HCT116 (cell line): Measurements from ENCODE around the gene RGS10.

ENCODE experiments used
- CBX3 ChIP-seq: IDR thresholded peaks from 2 replicates; pipeline ENCODE4 v1.6.1; 2012; ENCODE audit warnings: low read depth
- EZH2 ChIP-seq: fragments of 200-600 bp; sonication (generic); IDR thresholded peaks from 2 replicates; pipeline ENCODE4 v1.6.1; 2017; ENCODE audit warnings: antibody characterized with exemption, mixed run types
- FOSL1 ChIP-seq: IDR thresholded peaks from 2 replicates; pipeline ENCODE4 v1.6.1; 2012; ENCODE audit warnings: low read depth
- JUND ChIP-seq: IDR thresholded peaks from 2 replicates; pipeline ENCODE4 v1.6.1; 2012
- POLR2A ChIP-seq: IDR thresholded peaks from 2 replicates; pipeline ENCODE4 v1.7.0; 2011; ENCODE audit warnings: borderline replicate concordance; ENCODE audit not compliant: insufficient read depth, insufficient read length; ENCODE audit errors: extremely low read depth
- POLR2AphosphoS5 ChIP-seq: IDR thresholded peaks from 2 replicates; pipeline ENCODE4 v1.6.1; 2011; ENCODE audit warnings: mild to moderate bottlenecking, low read depth, low read length, moderate library complexity
- RAD21 ChIP-seq: IDR thresholded peaks from 2 replicates; pipeline ENCODE4 v1.6.1; 2012; ENCODE audit warnings: low read depth, mild to moderate bottlenecking
- SIN3A ChIP-seq: IDR thresholded peaks from 2 replicates; pipeline ENCODE4 v1.6.1; 2012; ENCODE audit warnings: low read depth
- SP1 ChIP-seq: IDR thresholded peaks from 2 replicates; pipeline ENCODE4 v1.6.1; 2012; ENCODE audit warnings: low read depth
- TF ChIP-seq, protein P1 (sequence below), 3 experiments: fragments of 200-600 bp in 1 of 3; sonication (generic) in 1 of 3; IDR thresholded peaks in 2 of 3; conservative IDR thresholded peaks in 1 of 3; 2 replicates each; pipeline ENCODE4 v1.5.1; 2012 to 2017; ENCODE audit warnings: low read depth in 2 of 3, low read length in 2 of 3, antibody characterized with exemption in 1 of 3, borderline replicate concordance in 1 of 3, control low read depth in 1 of 3, mild to moderate bottlenecking in 1 of 3, mixed read lengths in 1 of 3, mixed run types in 1 of 3, moderate library complexity in 1 of 3; ENCODE audit not compliant: insufficient read depth in 1 of 3
- TF ChIP-seq, protein P2 (sequence below): IDR thresholded peaks from 2 replicates; pipeline ENCODE4 v1.6.1; 2012

DNA sequence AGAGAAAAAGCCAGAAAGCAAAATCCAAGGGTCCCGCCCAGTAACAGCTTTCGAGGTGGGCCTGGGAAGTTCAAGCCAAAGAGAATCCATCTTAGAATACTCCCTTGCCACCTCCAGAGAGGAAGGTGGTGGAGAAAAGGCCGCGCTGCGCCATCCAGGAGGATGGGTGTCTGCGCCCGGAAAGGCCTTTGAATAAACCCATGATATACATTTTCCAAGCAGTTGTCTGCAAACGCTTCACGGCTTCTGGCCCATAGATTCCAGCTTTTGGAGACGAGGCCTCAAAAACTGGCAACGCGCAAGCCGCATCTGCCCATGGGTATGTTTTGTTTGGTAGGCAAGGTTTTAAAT lies 17.8 kb downstream of the RGS10 start:
- no peak for TF ChIP-seq RAD21
- no peak for TF ChIP-seq POLR2AphosphoS5
- TF ChIP-seq, protein P1, sequence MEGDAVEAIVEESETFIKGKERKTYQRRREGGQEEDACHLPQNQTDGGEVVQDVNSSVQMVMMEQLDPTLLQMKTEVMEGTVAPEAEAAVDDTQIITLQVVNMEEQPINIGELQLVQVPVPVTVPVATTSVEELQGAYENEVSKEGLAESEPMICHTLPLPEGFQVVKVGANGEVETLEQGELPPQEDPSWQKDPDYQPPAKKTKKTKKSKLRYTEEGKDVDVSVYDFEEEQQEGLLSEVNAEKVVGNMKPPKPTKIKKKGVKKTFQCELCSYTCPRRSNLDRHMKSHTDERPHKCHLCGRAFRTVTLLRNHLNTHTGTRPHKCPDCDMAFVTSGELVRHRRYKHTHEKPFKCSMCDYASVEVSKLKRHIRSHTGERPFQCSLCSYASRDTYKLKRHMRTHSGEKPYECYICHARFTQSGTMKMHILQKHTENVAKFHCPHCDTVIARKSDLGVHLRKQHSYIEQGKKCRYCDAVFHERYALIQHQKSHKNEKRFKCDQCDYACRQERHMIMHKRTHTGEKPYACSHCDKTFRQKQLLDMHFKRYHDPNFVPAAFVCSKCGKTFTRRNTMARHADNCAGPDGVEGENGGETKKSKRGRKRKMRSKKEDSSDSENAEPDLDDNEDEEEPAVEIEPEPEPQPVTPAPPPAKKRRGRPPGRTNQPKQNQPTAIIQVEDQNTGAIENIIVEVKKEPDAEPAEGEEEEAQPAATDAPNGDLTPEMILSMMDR (IDR thresholded peaks at IDR 0.05 in 2 of 3, conservative IDR thresholded peaks at IDR 0.05 in 1 of 3; ENCODE audit: borderline replicate concordance in 1 of 3, insufficient read depth in 1 of 3, low read depth in 2 of 3, low read length in 2 of 3), result no peak
- TF ChIP-seq CBX3, result no peak
- no peak for TF ChIP-seq POLR2A
- TF ChIP-seq JUND, result no peak
- TF ChIP-seq EZH2, result no peak
- TF ChIP-seq SP1, result no peak
- TF ChIP-seq, protein P2, sequence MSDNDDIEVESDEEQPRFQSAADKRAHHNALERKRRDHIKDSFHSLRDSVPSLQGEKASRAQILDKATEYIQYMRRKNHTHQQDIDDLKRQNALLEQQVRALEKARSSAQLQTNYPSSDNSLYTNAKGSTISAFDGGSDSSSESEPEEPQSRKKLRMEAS, result no peak
- no peak for TF ChIP-seq SIN3A
- TF ChIP-seq FOSL1, result no peak
